H1 (cell line): ENCODE results near the gene PLD5. TPM values are rescaled to one million over a fixed set of nuclear protein-coding genes. Genes with fewer than 3 reads are reported as not detected.

Experiments used
- CTCF ChIA-PET: fragments of 300-600 bp; sonication (Branson Sonifier 250); formaldehyde crosslinking; loops from one replicate; lab custom pipeline; 2021; ENCODE audit not compliant: partially characterized antibody; lab: Charles Lee
- POLR2A ChIA-PET: fragments of 300-600 bp; sonication (Branson Sonifier 250); formaldehyde crosslinking; loops from one replicate; lab custom pipeline; 2021; ENCODE audit warnings: inconsistent platforms; ENCODE audit not compliant: partially characterized antibody; lab: Charles Lee
- DNase-seq, 2 experiments: peaks; one replicate each; pipeline versions ENCODE4 v3.0.0 to v3.0.0-alpha.2; 2010 to 2022; ENCODE audit warnings: low spot score in 2 of 2, low read depth in 1 of 2, mixed read lengths in 1 of 2
- FAIRE-seq: peaks from 2 replicates; lab custom pipeline; 2011; peaks lifted over from hg19 to GRCh38; lab: Jason Lieb, UNC
- H2AFZ ChIP-seq: 2 replicates; pipeline ENCODE4 v1.8.1; 2012; ENCODE audit warnings: low read length, inconsistent platforms
- H2AK5ac ChIP-seq: 2 replicates; pipeline ENCODE4 v1.6.1; 2013; ENCODE audit warnings: low read depth, low read length
- H2BK120ac ChIP-seq: replicated peaks from 2 replicates; pipeline ENCODE3; 2013; ENCODE audit warnings: low read depth, low read length, inconsistent platforms
- H2BK12ac ChIP-seq: 2 replicates; pipeline ENCODE4 v1.6.1; 2013; ENCODE audit warnings: low read depth, low read length
- H2BK15ac ChIP-seq: 2 replicates; pipeline ENCODE4 v1.6.1; 2013; ENCODE audit warnings: low read length
- H2BK20ac ChIP-seq: 2 replicates; pipeline ENCODE4 v1.6.1; 2013; ENCODE audit warnings: low read length
- H2BK5ac ChIP-seq: 2 replicates; pipeline ENCODE4 v1.6.1; 2013; ENCODE audit warnings: low read depth, low read length
- H3K14ac ChIP-seq: 2 replicates; pipeline ENCODE4 v1.6.1; 2013; ENCODE audit warnings: inconsistent platforms; ENCODE audit not compliant: insufficient read length
- H3K18ac ChIP-seq: 2 replicates; pipeline ENCODE4 v1.6.1; 2013; ENCODE audit warnings: low read length; ENCODE audit errors: extremely low read depth
- H3K23ac ChIP-seq: 2 replicates; pipeline ENCODE4 v1.6.1; 2013; ENCODE audit warnings: inconsistent platforms; ENCODE audit not compliant: insufficient read length
- H3K23me2 ChIP-seq: 2 replicates; pipeline ENCODE4 v1.6.1; 2013; ENCODE audit warnings: low read depth, low read length
- H3K27ac ChIP-seq: 2 replicates; pipeline ENCODE4 v1.6.1; 2011; ENCODE audit warnings: low read depth, low read length, inconsistent platforms
- H3K27me3 ChIP-seq, 4 experiments: replicated peaks in 1 of 4; 1 replicate in 1 of 4; 2 replicates in 3 of 4; pipeline versions ENCODE4 v1.6.1 to v1.8.1; 2011 to 2013; ENCODE audit warnings: low read length in 3 of 4, mild to moderate bottlenecking in 3 of 4, inconsistent platforms in 2 of 4, mixed read lengths in 2 of 4, moderate library complexity in 1 of 4; ENCODE audit not compliant: control insufficient read depth in 3 of 4, insufficient read depth in 3 of 4; ENCODE audit errors: extremely low read depth in 1 of 4
- H3K36me3 ChIP-seq, 4 experiments: 2 replicates each; pipeline versions ENCODE4 v1.6.1 to v1.8.1; 2011 to 2013; ENCODE audit warnings: mild to moderate bottlenecking in 4 of 4, low read length in 3 of 4, moderate library complexity in 2 of 4, control low read depth in 1 of 4, inconsistent platforms in 1 of 4; ENCODE audit not compliant: insufficient read depth in 4 of 4, control insufficient read depth in 2 of 4
- H3K4ac ChIP-seq: replicated peaks from 2 replicates; pipeline ENCODE3; 2013; ENCODE audit warnings: low read length, low read depth, mixed read lengths, inconsistent platforms; ENCODE audit not compliant: insufficient read length
- H3K4me1 ChIP-seq, 4 experiments: replicated peaks in 1 of 4; 1 replicate in 1 of 4; 2 replicates in 3 of 4; pipeline versions ENCODE4 v1.6.1 to v1.8.1; 2011 to 2013; ENCODE audit warnings: low read length in 3 of 4, inconsistent platforms in 2 of 4, mixed read lengths in 1 of 4; ENCODE audit not compliant: insufficient read depth in 4 of 4, control insufficient read depth in 3 of 4
- H3K4me2 ChIP-seq, 2 experiments: 2 replicates each; pipeline versions ENCODE4 v1.6.1 to v1.8.1; 2011 to 2013; ENCODE audit warnings: low read depth in 2 of 2, low read length in 2 of 2, control low read depth in 1 of 2, inconsistent platforms in 1 of 2, mild to moderate bottlenecking in 1 of 2; ENCODE audit not compliant: insufficient read depth in 1 of 2
- H3K4me3 ChIP-seq, 4 experiments: fragments of 200-600, 300-600 bp in 1 of 4; sonication (generic), shearing (Covaris generic), sonication (Bioruptor Twin) in 1 of 4; 2 replicates each; pipeline versions ENCODE4 v1.5.1 to v1.8.1; 2011 to 2016; ENCODE audit warnings: low read length in 4 of 4, low read depth in 3 of 4, control low read depth in 2 of 4, inconsistent platforms in 2 of 4, mild to moderate bottlenecking in 2 of 4, mixed read lengths in 1 of 4, moderate library complexity in 1 of 4; ENCODE audit not compliant: insufficient read depth in 2 of 4; ENCODE audit errors: extremely low read depth in 1 of 4
- H3K56ac ChIP-seq: replicated peaks from 2 replicates; pipeline ENCODE3; 2013; ENCODE audit warnings: low read depth, mild to moderate bottlenecking, mixed read lengths, low read length, inconsistent platforms; ENCODE audit not compliant: insufficient read length
- H3K79me1 ChIP-seq: 2 replicates; pipeline ENCODE4 v1.6.1; 2013; ENCODE audit warnings: low read depth, low read length, control low read depth
- H3K79me2 ChIP-seq, 2 experiments: 2 replicates each; pipeline versions ENCODE4 v1.6.1 to v1.8.1; 2012 to 2013; ENCODE audit warnings: low read length in 2 of 2, mild to moderate bottlenecking in 2 of 2, inconsistent platforms in 1 of 2; ENCODE audit not compliant: insufficient read depth in 2 of 2, control insufficient read depth in 1 of 2
- H3K9ac ChIP-seq, 4 experiments: replicated peaks in 1 of 4; 1 replicate in 1 of 4; 2 replicates in 3 of 4; pipeline versions ENCODE4 v1.6.1 to v1.8.1; 2011 to 2013; ENCODE audit warnings: low read depth in 3 of 4, low read length in 3 of 4, control low read depth in 2 of 4, mild to moderate bottlenecking in 2 of 4, moderate library complexity in 2 of 4, inconsistent platforms in 1 of 4; ENCODE audit errors: extremely low read depth in 1 of 4
- H3K9me3 ChIP-seq, 2 experiments: 2 replicates each; pipeline versions ENCODE4 v1.6.1 to v1.8.1; 2012 to 2013; ENCODE audit warnings: mild to moderate bottlenecking in 2 of 2, moderate library complexity in 2 of 2, control low read depth in 1 of 2, inconsistent platforms in 1 of 2, low read depth in 1 of 2, low read length in 1 of 2, mixed read lengths in 1 of 2; ENCODE audit not compliant: insufficient read depth in 2 of 2
- H4K20me1 ChIP-seq, 2 experiments: replicated peaks in 1 of 2; 2 replicates each; pipeline versions ENCODE3 to v1.8.1; 2011 to 2013; ENCODE audit warnings: inconsistent platforms in 2 of 2, low read length in 2 of 2, mild to moderate bottlenecking in 1 of 2; ENCODE audit not compliant: insufficient read depth in 2 of 2, control insufficient read depth in 1 of 2
- H4K5ac ChIP-seq: 2 replicates; pipeline ENCODE4 v1.6.1; 2013; ENCODE audit warnings: low read length, low read depth, mixed read lengths, inconsistent platforms; ENCODE audit not compliant: insufficient read length
- H4K8ac ChIP-seq: 2 replicates; pipeline ENCODE4 v1.8.0; 2013; ENCODE audit warnings: mild to moderate bottlenecking, moderate library complexity, low read length, inconsistent platforms; ENCODE audit not compliant: insufficient read depth; ENCODE audit errors: extremely low read depth
- H4K91ac ChIP-seq: replicated peaks from 2 replicates; pipeline ENCODE3; 2013; ENCODE audit warnings: low read length, mixed read lengths, inconsistent platforms; ENCODE audit not compliant: insufficient read length
- RNF2 ChIP-seq: fragments of 200-900, 300-1000 bp; sonication (generic); IDR thresholded peaks from 2 replicates; pipeline ENCODE4 v1.7.1; 2016; ENCODE audit warnings: borderline replicate concordance, low read depth, mild to moderate bottlenecking, antibody characterized with exemption, low read length; ENCODE audit not compliant: poor library complexity, severe bottlenecking; ENCODE audit errors: missing control alignments
- ZNF274 ChIP-seq: IDR thresholded peaks from 2 replicates; pipeline ENCODE4 v1.7.0; 2012; ENCODE audit warnings: low read length, borderline replicate concordance; ENCODE audit errors: extremely low read depth
- WGBS, 2 experiments: shearing (Covaris generic) in 1 of 2; methylation state at CpG; one replicate each; pipeline versions ENCODE4 v1.1.6 to v1.1.7; 2013 to 2015; ENCODE audit warnings: low lambda C conversion rate in 2 of 2, mixed read lengths in 2 of 2, inconsistent platforms in 1 of 2, low coverage in 1 of 2, missing lambda C conversion rate in 1 of 2; ENCODE audit not compliant: insufficient replicate concordance in 2 of 2, insufficient coverage in 1 of 2, insufficient read length in 1 of 2; ENCODE audit errors: extremely low coverage in 1 of 2, missing lambda C conversion rate in 1 of 2; 5-methylcytosine and 5-hydroxymethylcytosine counted together
- polyA plus RNA-seq, 7 experiments: library from polyadenylated mRNA; depleted of rRNA in 3 of 7; stranded (reverse) in 5 of 7; unstranded in 2 of 7; fragments of >200 nt in 5 of 7; fragments of 200-250 nt in 2 of 7; gene quantifications; 1 replicate in 5 of 7; 2 replicates in 1 of 7; 4 replicates in 1 of 7; pipeline versions ENCODE4 v1.2.1 to v1.2.3, GENCODE V29; 2011 to 2013; ENCODE audit warnings: missing spikeins in 2 of 7, mixed read lengths in 2 of 7
- total RNA-seq: library from RNA; stranded (reverse); fragmentation: NEBNext Ultra II Directional; extraction: Animal tissue kit (Norgen Biotek cat#: 25700); gene quantifications from 2 replicates; pipeline ENCODE4 v1.2.1, GENCODE V29; 2021

PLD5 gene
- total and polyA plus RNA-seq, 2 of the 8 experiments (the other 6 are each of a cell fraction or from before 2014, with no cell fraction given): 0.86 to 8.5 TPM

DNA sequence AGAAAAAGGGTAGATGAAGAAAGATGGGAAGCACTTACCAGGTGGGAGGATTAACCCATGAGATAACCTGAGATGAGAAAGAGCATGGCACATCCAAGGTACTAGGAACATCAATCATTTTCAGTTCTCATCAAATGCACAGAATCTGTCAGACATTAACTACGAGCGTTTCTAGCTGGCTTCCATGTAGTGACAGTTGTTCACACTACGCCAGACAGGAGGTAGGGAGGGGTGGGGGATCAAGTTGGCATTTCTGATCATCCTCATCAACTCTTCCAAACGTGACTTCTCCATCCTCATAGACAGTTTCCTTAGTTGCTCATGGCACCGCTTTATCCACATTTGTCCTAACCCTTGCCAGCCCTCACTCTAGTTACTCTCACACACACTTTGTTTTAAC, 120.2 kb downstream of the PLD5 start:
- CTCF ChIA-PET: no interaction called here
- H3K4me1 ChIP-seq: 0 out of 7 replicates have a peak, but pooled peaks cover 0 to 2% (median 0%) of the 10 kb centered on the region in 4 experiments
- 95% methylated on average over 5 of the region's 5 CpGs; no CpG with 5 or more reads in 1 of the 2 experiments for WGBS, 2 experiments
- H3K27me3 ChIP-seq: no peaks in the 10 kb centered on the region
- 0 out of 2 replicates have a peak overlapping the region, but pooled peaks have one; percentile 35 for H2BK20ac ChIP-seq
- no peak overlapping the region for H2BK15ac ChIP-seq
- H3K23ac ChIP-seq: no peak overlapping the region
- H2AK5ac ChIP-seq: no peak overlapping the region
- H3K4me2 ChIP-seq: no peak overlapping the region
- no peak overlapping the region for H3K18ac ChIP-seq
- H2AFZ ChIP-seq: no peak overlapping the region
- no peaks in the 10 kb centered on the region; a peak in 1 of 8 replicates for H3K36me3 ChIP-seq
- H3K9ac ChIP-seq: no peak overlapping the region
- H4K20me1 ChIP-seq: no peaks in the 10 kb centered on the region
- POLR2A ChIA-PET: no interaction called here
- no peak overlapping the region for H2BK120ac ChIP-seq
- FAIRE-seq (no peak), DNase-seq (no peak)
- H3K27ac ChIP-seq: no peak overlapping the region
- TF ChIP-seq RNF2: no peak
- no peak for TF ChIP-seq ZNF274
- H3K79me2 ChIP-seq: no peaks in the 10 kb centered on the region
- H3K79me1 ChIP-seq: no peaks in the 10 kb centered on the region
- H3K4me3 ChIP-seq: no peak overlapping the region
- no peak overlapping the region for H4K8ac ChIP-seq
- peaks cover 0 to 6% of the 10 kb centered on the region in 2 experiments; a peak in 1 of 4 replicates for H3K9me3 ChIP-seq
- H3K56ac ChIP-seq: no peak overlapping the region
- H3K23me2 ChIP-seq: no peaks in the 10 kb centered on the region; the same call in 1 of the 2 replicates
- H4K5ac ChIP-seq: no peak overlapping the region
- H3K4ac ChIP-seq: no peak overlapping the region
- no peak overlapping the region for H2BK5ac ChIP-seq
- H4K91ac ChIP-seq: no peak overlapping the region
- H2BK12ac ChIP-seq: no peak overlapping the region
- H3K14ac ChIP-seq: no peak overlapping the region
